Endothelial cell of umbilical vein (primary cell): ENCODE measurements around the gene FBXL14. TPM values are rescaled to one million over a fixed set of nuclear protein-coding genes. Genes with fewer than 3 reads are reported as not detected.

Experiments used
- BruUV-seq: library from RNA; stranded (reverse); fragments of 400-500 nt; replicated peaks from 2 replicates; lab custom pipeline; 2021; lab: Mats Ljungman, UMichigan
- CTCF ChIA-PET: fragments of 300-600, 350-600 bp; sonication (Branson Sonifier 250); formaldehyde crosslinking; loops from one replicate; lab custom pipeline; 2021; ENCODE audit warnings: antibody characterized with exemption, inconsistent platforms; lab: Charles Lee
- POLR2A ChIA-PET: fragments of 300-600, 350-600 bp; sonication (Branson Sonifier 250); formaldehyde crosslinking; loops from one replicate; lab custom pipeline; 2021; ENCODE audit warnings: antibody characterized with exemption, inconsistent platforms; lab: Charles Lee
- DNase-seq: peaks from one replicate; pipeline ENCODE4 v3.0.0-alpha.2; 2011; ENCODE audit warnings: low read depth, low spot score
- FAIRE-seq: peaks from 2 replicates; lab custom pipeline; 2011; peaks lifted over from hg19 to GRCh38; lab: Jason Lieb, UNC
- H2AFZ ChIP-seq: 2 replicates; pipeline ENCODE4 v1.6.0; 2012; ENCODE audit warnings: low read depth, low read length, control low read depth, inconsistent platforms
- H3K27ac ChIP-seq: 2 replicates; pipeline ENCODE4 v1.5.1; 2011; ENCODE audit warnings: low read depth, mild to moderate bottlenecking, control low read depth, low read length, moderate library complexity; ENCODE audit not compliant: insufficient read depth
- H3K27me3 ChIP-seq, 2 experiments: 2 replicates each; pipeline versions ENCODE4 v1.6.0 to v1.6.1; 2011; ENCODE audit warnings: low read length in 2 of 2, mixed read lengths in 1 of 2; ENCODE audit not compliant: control insufficient read depth in 2 of 2, insufficient read depth in 2 of 2
- H3K36me3 ChIP-seq, 2 experiments: 2 replicates in 1 of 2; 3 replicates in 1 of 2; pipeline ENCODE4 v1.5.1; 2011; ENCODE audit warnings: low read length in 2 of 2, mild to moderate bottlenecking in 1 of 2, moderate library complexity in 1 of 2; ENCODE audit not compliant: control insufficient read depth in 2 of 2, insufficient read depth in 2 of 2; ENCODE audit errors: extremely low read depth in 1 of 2
- H3K4me1 ChIP-seq: 3 replicates; pipeline ENCODE4 v1.5.1; 2011; ENCODE audit warnings: mild to moderate bottlenecking, low read length; ENCODE audit not compliant: control insufficient read depth, insufficient read depth; ENCODE audit errors: extremely low read depth
- H3K4me2 ChIP-seq: 2 replicates; pipeline ENCODE4 v1.6.1; 2011; ENCODE audit warnings: low read length, control low read depth, mixed read lengths; ENCODE audit not compliant: insufficient read depth
- H3K4me3 ChIP-seq, 3 experiments: fragments of 200-600 bp in 1 of 3; sonication (generic), shearing (Covaris generic) in 1 of 3; replicated peaks in 1 of 3; 2 replicates each; pipeline ENCODE4 v1.5.1; 2011 to 2016; ENCODE audit warnings: control low read depth in 3 of 3, low read length in 3 of 3, mild to moderate bottlenecking in 2 of 3, inconsistent platforms in 1 of 3, low read depth in 1 of 3, moderate library complexity in 1 of 3; ENCODE audit not compliant: insufficient read depth in 1 of 3
- H3K79me2 ChIP-seq: 2 replicates; pipeline ENCODE4 v1.6.0; 2012; ENCODE audit warnings: low read length, inconsistent platforms; ENCODE audit not compliant: control insufficient read depth, insufficient read depth
- H3K9ac ChIP-seq: replicated peaks from 2 replicates; pipeline ENCODE3; 2011; ENCODE audit warnings: low read length, control low read depth; ENCODE audit not compliant: insufficient read depth; ENCODE audit errors: extremely low read depth
- H3K9me1 ChIP-seq: replicated peaks from 3 replicates; pipeline ENCODE4 v1.6.0; 2011; ENCODE audit warnings: mild to moderate bottlenecking, low read length; ENCODE audit not compliant: control insufficient read depth, insufficient read depth; ENCODE audit errors: extremely low read depth
- H3K9me3 ChIP-seq: replicated peaks from 2 replicates; pipeline ENCODE4 v1.5.1; 2012; ENCODE audit warnings: low read length, inconsistent platforms; ENCODE audit not compliant: control insufficient read depth, insufficient read depth
- H4K20me1 ChIP-seq: replicated peaks from 2 replicates; pipeline ENCODE3; 2011; ENCODE audit warnings: mild to moderate bottlenecking, low read length; ENCODE audit not compliant: control insufficient read depth, insufficient read depth; ENCODE audit errors: extremely low read depth
- CTCF ChIP-seq, 2 donors: IDR thresholded peaks; 1 replicate in 1 of 2; 2 replicates in 1 of 2; pipeline ENCODE4 v1.5.1; 2011; ENCODE audit warnings: low read length in 2 of 2, mild to moderate bottlenecking in 2 of 2, moderate library complexity in 2 of 2, control low read depth in 1 of 2, inconsistent platforms in 1 of 2, low read depth in 1 of 2; ENCODE audit not compliant: insufficient read depth in 1 of 2; ENCODE audit errors: extremely low read depth in 1 of 2
- EZH2 ChIP-seq: IDR thresholded peaks from 2 replicates; pipeline ENCODE4 v1.6.1; 2012; ENCODE audit warnings: borderline replicate concordance, low read depth, mild to moderate bottlenecking, moderate library complexity, low read length, inconsistent platforms; ENCODE audit not compliant: severe bottlenecking
- FOS ChIP-seq: IDR thresholded peaks from 2 replicates; pipeline ENCODE4 v1.6.1; 2011; ENCODE audit warnings: mild to moderate bottlenecking, low read length, moderate library complexity, borderline replicate concordance; ENCODE audit not compliant: insufficient read depth
- GATA2 ChIP-seq: IDR thresholded peaks from 2 replicates; pipeline ENCODE4 v1.7.0; 2011; ENCODE audit warnings: low read depth, mild to moderate bottlenecking, moderate library complexity, mixed read lengths, low read length; ENCODE audit not compliant: insufficient read length, insufficient read depth
- JUN ChIP-seq: IDR thresholded peaks from 2 replicates; pipeline ENCODE4 v1.6.1; 2011; ENCODE audit warnings: borderline replicate concordance, low read depth; ENCODE audit not compliant: insufficient read length, insufficient read depth
- MAX ChIP-seq: IDR thresholded peaks from 2 replicates; pipeline ENCODE4 v1.6.1; 2011; ENCODE audit not compliant: insufficient read depth, insufficient read length
- MYC ChIP-seq: IDR thresholded peaks from one replicate; pipeline ENCODE4 v1.6.1; 2011; ENCODE audit warnings: mild to moderate bottlenecking, low read depth, low read length
- POLR2A ChIP-seq: IDR thresholded peaks from 2 replicates; pipeline ENCODE4 v1.6.1; 2012; ENCODE audit warnings: low read depth, mild to moderate bottlenecking, control low read depth, low read length
- POLR2AphosphoS5 ChIP-seq: IDR thresholded peaks from 2 replicates; pipeline ENCODE4 v1.6.1; 2012; ENCODE audit warnings: low read depth, mild to moderate bottlenecking, control low read depth, low read length, moderate library complexity; ENCODE audit not compliant: insufficient read depth
- dilution Hi-C: fragments of 300-500 bp; cut with MboI; formaldehyde crosslinking; loops from one replicate; pipeline ENCODE4 v1.15.0; 2019; ENCODE audit warnings: low sequenced_read_pairs; ENCODE audit not compliant: extremely low pct_ligation_motif_present
- intact Hi-C: fragments of 100-400 bp; cut with micrococcal nuclease; formaldehyde crosslinking; loops from one replicate; pipeline ENCODE4 v1.10.0; 2022
- polyA plus RNA-seq, 4 experiments: library from polyadenylated mRNA; depleted of rRNA in 3 of 4; stranded (reverse) in 3 of 4; unstranded in 1 of 4; fragments of >200 nt; gene quantifications; 2 replicates each; pipeline versions ENCODE4 v1.2.1 to v1.2.3, GENCODE V29; 2011 to 2012; ENCODE audit warnings: missing spikeins in 1 of 4
- total RNA-seq: library from RNA; stranded (reverse); gene quantifications from 2 replicates; pipeline ENCODE4 v1.2.3, GENCODE V29; 2021

FBXL14 gene
- total and polyA plus RNA-seq, 2 donors (not counting 3 experiments of a cell fraction or from before 2014, with no cell fraction given), result 11.3 to 15.7 TPM

GRCh38 chr12:1622406-1622805 lies 28.0 kb upstream of the FBXL14 start:
- H3K4me3 ChIP-seq, result no peak overlapping the region
- peaks cover 10% of the 10 kb centered on the region for H3K4me1 ChIP-seq
- H3K79me2 ChIP-seq, result no peaks in the 10 kb centered on the region
- H3K9me1 ChIP-seq, result no peaks in the 10 kb centered on the region
- FAIRE-seq (no peak), DNase-seq (no peak)
- H2AFZ ChIP-seq, result no peak overlapping the region
- CTCF ChIA-PET, result no interaction called here
- no TSS peak for BruUV-seq
- H3K36me3 ChIP-seq, result no peaks in the 10 kb centered on the region
- dilution Hi-C loops (no loop called here), intact Hi-C loops (no loop called here)
- POLR2A ChIA-PET, result no interaction called here
- TF ChIP-seq FOS, result no peak
- no peak for TF ChIP-seq CTCF (IDR thresholded peaks at IDR 0.05; ENCODE audit: extremely low read depth in 1 of 2, insufficient read depth in 1 of 2, low read depth in 1 of 2, low read length in 2 of 2)
- TF ChIP-seq MYC, result no peak
- no peak for TF ChIP-seq POLR2AphosphoS5
- TF ChIP-seq GATA2, result no peak
- TF ChIP-seq MAX, result no peak
- TF ChIP-seq EZH2, result no peak
- TF ChIP-seq JUN, result no peak
- no peak for TF ChIP-seq POLR2A
- H3K9ac ChIP-seq, result no peak overlapping the region
- H3K27ac ChIP-seq, result no peak overlapping the region
- no peaks in the 10 kb centered on the region for H4K20me1 ChIP-seq
- H3K4me2 ChIP-seq, result no peak overlapping the region
- H3K27me3 ChIP-seq, result peaks cover 0 to 4% of the 10 kb centered on the region in 2 experiments
- H3K9me3 ChIP-seq, result no peaks in the 10 kb centered on the region
